Omental fat pad (tissue), 4 donors: Measurements from ENCODE around the gene KCNJ1. TPM values are rescaled to one million over a fixed set of nuclear protein-coding genes. Genes with fewer than 3 reads are reported as not detected.

Experiments
- ATAC-seq: fragments of 150-250 bp; one replicate; pipeline ENCODE4 v1.9.1; 2016; ENCODE audit warnings: mild to moderate bottlenecking, moderate library complexity; ENCODE audit not compliant: low FRiP score
- DNase-seq: peaks from one replicate; pipeline ENCODE4 v3.0.0-alpha.2; 2019; ENCODE audit warnings: low spot score
- total RNA-seq, 4 donors: library from RNA; depleted of rRNA; stranded (reverse); fragments of >200 nt; gene quantifications; one replicate each; pipeline ENCODE4 v1.1.0, GENCODE V29; 2016
- TF ChIP-seq, protein P1 (sequence below), 3 donors: fragments of 450-650 bp; IDR thresholded peaks; one replicate each; pipeline ENCODE4 v1.5.1; 2016 to 2017; ENCODE audit warnings: antibody characterized with exemption in 3 of 3, mild to moderate bottlenecking in 3 of 3, moderate library complexity in 2 of 3

KCNJ1 gene
- total RNA-seq, 4 donors from 2014 or later: 0.96 TPM; not detected in 3

DNA sequence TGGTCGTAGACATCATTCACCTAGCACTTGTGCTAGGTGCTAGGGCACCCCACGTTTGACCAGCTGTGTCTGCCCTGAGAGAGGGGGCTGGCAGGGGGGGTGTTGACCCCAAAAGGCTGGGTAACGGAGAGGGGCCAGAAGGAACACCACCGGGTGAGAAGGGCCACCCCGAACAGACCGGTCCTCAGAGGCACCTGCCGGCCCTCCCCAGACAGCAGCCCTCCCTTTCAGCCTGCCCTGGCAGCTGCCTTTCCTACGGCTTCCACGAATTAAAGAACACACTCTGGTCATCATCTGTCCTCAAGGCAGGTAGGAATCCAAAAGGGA, 23.1 kb upstream of the KCNJ1 start:
- TF ChIP-seq, protein P1, sequence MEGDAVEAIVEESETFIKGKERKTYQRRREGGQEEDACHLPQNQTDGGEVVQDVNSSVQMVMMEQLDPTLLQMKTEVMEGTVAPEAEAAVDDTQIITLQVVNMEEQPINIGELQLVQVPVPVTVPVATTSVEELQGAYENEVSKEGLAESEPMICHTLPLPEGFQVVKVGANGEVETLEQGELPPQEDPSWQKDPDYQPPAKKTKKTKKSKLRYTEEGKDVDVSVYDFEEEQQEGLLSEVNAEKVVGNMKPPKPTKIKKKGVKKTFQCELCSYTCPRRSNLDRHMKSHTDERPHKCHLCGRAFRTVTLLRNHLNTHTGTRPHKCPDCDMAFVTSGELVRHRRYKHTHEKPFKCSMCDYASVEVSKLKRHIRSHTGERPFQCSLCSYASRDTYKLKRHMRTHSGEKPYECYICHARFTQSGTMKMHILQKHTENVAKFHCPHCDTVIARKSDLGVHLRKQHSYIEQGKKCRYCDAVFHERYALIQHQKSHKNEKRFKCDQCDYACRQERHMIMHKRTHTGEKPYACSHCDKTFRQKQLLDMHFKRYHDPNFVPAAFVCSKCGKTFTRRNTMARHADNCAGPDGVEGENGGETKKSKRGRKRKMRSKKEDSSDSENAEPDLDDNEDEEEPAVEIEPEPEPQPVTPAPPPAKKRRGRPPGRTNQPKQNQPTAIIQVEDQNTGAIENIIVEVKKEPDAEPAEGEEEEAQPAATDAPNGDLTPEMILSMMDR (IDR thresholded peaks at IDR 0.05): no peak
- DNase-seq: no peak
- ATAC-seq: no peak

DNA sequence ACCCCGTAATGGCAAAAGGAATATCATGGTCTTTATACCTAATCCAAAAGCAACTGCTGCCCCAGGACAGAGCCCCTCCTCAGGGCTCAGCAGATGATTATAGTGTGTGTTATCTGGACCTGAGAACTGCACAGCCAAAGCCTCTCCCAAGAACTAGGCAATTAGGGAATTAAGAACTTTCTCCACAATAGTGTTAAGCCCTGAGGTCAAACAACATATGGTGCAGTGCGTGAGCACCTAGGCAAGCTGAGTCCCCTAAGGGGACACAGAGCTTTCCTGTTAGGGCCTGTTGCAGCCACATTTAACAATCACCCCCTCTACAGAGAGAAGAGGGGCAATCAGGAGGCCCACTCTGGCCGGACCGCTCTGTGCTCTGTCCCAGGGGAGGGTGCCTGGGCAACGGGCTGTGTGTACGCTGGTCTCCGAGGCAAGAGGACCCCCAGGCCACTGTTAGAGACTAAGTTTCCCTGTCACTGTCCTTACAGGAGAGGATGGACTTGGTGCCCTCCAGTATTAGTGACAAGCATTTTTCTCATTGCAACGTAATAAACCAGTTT, 22.6 kb upstream of the KCNJ1 start:
- DNase-seq: no peak
- no peak for ATAC-seq
- TF ChIP-seq, protein P1 (IDR thresholded peaks at IDR 0.05): no peak

DNA sequence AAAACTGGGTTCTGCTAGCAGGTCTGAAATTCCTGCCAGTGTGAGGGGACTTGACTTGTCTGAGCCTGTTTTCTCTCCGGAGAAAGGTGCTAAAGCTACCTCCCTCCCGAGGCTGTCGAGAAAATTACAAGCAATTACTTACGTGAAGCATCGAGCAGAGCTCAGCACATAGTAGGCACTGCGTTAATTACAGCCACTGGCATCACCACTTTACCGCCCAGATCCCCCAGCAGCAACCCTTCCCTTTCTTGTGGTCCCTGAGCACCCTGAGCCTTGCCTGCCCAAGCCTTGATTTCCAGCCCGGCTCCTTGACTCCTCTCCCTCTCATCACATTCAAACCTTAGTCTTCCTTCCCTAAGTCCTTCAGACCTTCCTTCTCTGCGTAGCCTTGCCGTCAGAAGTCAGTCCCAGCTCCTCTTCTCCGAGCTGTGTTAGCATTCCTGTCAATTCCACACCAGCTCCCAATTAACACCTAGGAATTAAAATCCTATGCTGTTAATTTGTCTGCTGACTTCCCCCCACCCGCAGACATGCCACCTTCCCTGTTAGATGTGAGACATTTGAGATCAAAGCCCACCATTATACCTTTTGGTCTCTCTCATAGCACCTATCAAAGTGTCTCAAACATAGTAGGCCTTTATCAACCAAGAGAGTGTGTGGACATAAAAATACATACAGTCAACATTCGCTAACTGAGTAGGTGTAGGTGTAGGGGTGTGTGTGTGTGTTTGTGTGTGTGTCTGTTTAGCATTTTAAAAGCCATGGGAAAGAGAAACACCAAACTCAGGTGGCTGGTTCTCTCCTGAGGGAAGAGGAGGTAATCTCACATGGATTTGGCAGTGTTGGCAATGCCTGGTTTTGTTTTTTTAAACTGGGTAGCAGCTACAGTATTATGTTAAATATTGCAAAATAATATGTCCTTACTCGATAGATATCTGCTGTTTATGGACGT, 21.2 kb upstream of the KCNJ1 start:
- TF ChIP-seq, protein P1 (IDR thresholded peaks at IDR 0.05): no peak
- DNase-seq: no peak
- no peak for ATAC-seq

DNA sequence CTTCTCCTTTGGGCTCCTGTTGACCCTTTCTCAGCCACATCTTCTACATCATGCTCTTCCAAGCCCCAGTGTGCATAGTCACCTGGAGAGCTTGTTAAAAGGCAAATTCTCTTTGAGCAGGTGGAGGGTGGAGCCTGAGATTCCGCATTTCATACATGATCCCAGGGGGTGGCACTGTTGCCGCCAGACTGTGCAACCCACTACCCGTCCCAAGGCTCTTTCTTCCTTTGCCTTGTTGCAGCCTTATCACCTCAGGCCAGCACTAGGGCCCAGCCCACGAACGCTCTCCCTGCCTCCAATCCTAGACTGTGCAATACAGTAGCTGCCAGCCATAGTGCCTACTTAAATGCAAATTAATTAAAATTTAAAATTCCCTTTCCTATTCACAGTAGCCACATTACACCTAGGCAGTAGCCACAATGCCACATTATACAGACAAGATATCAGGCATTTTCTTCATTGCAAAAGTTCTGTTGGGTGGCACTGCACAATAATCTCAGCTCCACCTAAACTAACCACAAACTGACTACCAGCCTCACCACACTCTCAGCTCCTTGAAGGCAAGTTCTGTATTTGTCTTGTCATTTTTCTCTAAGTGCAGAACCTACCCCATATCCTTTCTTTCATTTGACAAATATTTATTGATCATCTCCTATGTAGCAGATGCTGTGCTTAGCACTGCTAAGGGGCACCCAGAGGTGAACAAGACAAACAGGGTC, 19.5 kb upstream of the KCNJ1 start:
- TF ChIP-seq, protein P1 (IDR thresholded peaks at IDR 0.05): no peak
- no peak for DNase-seq
- no peak for ATAC-seq

DNA sequence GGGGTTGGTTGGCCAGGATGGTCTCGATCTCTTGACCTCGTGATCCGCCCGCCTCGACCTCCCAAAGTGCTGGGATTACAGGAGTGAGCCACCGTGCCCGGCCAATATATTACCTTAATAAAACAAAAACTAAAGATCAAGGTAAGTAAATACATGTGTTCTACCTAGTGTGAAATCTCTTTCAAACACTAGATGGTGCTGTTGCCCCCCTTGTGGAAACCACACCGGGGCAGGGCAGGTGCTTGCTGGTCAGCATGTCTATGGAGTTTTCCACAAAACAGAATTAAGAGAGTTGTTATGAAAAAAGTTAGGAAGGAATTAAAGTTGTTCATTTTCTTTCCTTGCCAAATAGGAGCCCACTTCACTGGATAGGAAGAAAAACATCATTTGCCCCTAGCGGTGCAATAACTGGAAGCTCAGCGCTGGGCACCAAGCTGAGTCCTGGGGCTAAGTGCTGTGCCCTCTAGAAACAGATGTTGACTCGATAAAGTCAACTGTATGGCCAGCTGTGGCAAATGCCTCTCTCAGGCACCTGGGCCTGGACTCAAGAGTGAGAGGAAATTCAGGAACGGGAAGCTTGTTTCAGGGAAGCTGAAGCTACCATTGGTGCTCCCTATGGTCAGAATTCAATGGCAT, 17.7 kb upstream of the KCNJ1 start:
- DNase-seq: no peak
- ATAC-seq: no peak
- TF ChIP-seq, protein P1 (IDR thresholded peaks at IDR 0.05): no peak

DNA sequence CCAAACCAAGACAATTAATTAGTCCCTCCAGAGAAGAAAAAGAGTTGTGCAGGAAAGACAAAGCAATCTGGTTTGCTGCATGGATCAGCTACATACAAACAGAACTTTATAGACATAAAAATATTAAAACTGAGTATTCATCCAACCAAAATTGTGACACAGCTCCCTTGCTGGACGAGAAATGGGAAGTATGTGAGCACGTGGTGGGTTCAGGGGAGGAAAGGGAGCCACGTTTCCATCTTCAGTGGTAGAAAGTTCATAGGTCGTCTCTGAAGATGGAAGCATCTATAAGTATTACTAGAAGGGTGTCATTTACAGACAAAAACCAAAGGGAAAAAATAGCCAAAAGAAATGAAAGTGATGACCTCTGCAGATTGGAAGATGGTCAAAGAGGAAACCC, 17.0 kb upstream of the KCNJ1 start:
- DNase-seq (no peak), ATAC-seq (no peak)
- TF ChIP-seq, protein P1 (IDR thresholded peaks at IDR 0.05): no peak
